GM12875 (cell line): Measurements from ENCODE around the gene CSNK1G1.

Experiments used
- H3K4me3 ChIP-seq: one replicate; pipeline ENCODE4 v1.5.1; 2011; ENCODE audit warnings: low read depth, low read length, control low read depth
- TF ChIP-seq, protein P1 (sequence below): IDR thresholded peaks from 2 replicates; pipeline ENCODE4 v1.5.1; 2011; ENCODE audit warnings: low read depth, mild to moderate bottlenecking, control low read depth, inconsistent platforms, low read length, moderate library complexity, borderline replicate concordance; ENCODE audit not compliant: insufficient read depth

The CSNK1G1 gene

GRCh38 chr15:64245405-64245804, 110.6 kb downstream of the CSNK1G1 start:
- TF ChIP-seq, protein P1, sequence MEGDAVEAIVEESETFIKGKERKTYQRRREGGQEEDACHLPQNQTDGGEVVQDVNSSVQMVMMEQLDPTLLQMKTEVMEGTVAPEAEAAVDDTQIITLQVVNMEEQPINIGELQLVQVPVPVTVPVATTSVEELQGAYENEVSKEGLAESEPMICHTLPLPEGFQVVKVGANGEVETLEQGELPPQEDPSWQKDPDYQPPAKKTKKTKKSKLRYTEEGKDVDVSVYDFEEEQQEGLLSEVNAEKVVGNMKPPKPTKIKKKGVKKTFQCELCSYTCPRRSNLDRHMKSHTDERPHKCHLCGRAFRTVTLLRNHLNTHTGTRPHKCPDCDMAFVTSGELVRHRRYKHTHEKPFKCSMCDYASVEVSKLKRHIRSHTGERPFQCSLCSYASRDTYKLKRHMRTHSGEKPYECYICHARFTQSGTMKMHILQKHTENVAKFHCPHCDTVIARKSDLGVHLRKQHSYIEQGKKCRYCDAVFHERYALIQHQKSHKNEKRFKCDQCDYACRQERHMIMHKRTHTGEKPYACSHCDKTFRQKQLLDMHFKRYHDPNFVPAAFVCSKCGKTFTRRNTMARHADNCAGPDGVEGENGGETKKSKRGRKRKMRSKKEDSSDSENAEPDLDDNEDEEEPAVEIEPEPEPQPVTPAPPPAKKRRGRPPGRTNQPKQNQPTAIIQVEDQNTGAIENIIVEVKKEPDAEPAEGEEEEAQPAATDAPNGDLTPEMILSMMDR: no peak
- H3K4me3 ChIP-seq: no peak overlapping the region

DNA sequence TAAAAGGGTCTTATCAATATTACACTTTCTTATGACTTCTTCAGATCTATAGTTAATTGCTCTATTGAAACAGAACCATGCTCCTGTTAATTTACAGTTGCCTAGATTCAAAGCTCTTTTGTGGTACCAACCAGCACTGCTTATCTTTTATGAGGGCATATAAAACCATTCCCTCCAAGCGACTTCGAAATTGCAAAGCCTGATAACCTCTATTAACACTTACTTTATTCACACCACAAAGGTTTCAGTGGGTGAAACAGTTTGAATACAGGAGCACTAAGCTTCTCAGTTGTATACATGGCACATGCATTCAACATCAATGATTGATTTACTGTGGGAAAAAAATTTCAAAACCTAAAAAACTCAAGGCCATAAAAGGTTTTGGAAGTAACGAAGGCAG, 118.3 kb downstream of the CSNK1G1 start:
- TF ChIP-seq, protein P1: no peak
- H3K4me3 ChIP-seq: no peak overlapping the region

- TF ChIP-seq, protein P1: no peak
- no peak overlapping the region for H3K4me3 ChIP-seq
These were observed 119.6 kb downstream of the CSNK1G1 start for GRCh38 chr15:64236156-64236894.

- TF ChIP-seq, protein P1: no peak
- H3K4me3 ChIP-seq: no peak overlapping the region
These were observed 120.4 kb downstream of the CSNK1G1 start for GRCh38 chr15:64235552-64235951.

DNA sequence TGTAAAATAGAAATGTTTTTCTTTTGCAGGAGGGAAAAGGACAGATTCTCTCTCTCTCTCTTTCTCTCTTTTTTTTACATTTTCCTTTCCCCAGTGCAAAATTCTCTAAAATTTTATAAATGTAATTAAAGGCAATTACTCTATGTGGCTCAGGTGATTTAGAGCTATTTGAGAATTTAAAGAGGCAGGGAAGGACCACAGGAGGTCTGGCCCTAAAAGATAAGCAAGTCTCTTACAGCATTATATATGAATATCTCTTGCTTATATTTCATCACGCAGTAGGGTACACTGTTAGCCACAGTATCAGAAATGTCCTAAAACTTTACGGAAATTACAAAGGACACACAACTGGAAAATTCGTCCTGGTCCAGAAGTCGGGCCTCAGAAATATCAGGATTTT, 122.7 kb downstream of the CSNK1G1 start:
- TF ChIP-seq, protein P1: no peak
- no peak overlapping the region for H3K4me3 ChIP-seq

DNA sequence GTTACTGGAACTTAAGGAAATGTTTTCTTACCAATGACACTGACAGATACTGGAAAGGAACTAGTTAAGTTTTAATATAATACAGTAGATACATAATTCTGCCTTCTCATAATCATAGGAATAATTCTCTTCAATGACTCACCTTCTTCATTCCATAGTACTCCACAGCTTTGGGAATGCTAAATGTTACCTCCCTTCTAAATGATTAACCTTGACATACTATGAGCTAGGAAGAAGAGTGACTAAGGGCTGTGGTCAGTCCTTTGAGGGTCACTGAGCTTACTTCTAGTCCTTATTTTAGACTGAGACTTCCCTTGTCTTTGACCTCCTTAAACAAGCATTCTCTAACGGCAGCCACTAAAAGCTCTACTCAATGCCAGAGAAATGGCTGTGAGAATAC, 123.6 kb downstream of the CSNK1G1 start:
- no peak overlapping the region for H3K4me3 ChIP-seq
- TF ChIP-seq, protein P1: no peak

DNA sequence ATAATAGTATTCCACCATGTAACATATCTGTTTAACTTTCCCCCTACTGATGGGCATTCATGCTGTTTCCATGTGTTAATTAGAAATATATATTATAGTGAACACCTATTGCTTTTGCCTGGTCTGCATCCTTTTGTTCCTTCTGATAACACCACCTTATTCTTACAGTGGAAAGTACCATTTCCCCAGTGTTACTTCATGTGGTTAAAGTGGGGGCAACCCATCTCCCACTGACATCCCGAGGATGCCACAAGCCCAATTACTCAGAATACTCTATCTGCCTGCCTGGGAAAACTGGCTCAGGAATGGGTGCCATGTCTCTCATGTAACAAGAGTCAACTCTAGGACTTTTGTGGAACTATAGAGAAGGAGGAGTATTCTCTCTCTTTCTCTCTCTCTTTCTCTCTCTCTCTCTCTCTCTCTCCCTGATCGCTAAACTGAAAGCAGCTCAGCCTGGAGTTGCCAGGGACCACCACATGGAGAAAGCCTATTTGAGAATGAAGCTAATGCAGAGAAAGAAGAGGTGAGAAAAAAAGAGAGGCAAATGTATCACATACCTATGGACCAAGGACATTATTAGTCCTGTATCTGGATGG, 126.7 kb downstream of the CSNK1G1 start:
- H3K4me3 ChIP-seq: no peak overlapping the region
- TF ChIP-seq, protein P1: no peak
